NCI-H1105 (cell line): Measurements from ENCODE around the gene CORO2A.
"Not testable (repeated sequence)": the region's sequence is repeated elsewhere in the genome, so short reads cannot be mapped to it uniquely, and the experiment has no call there.

ENCODE experiments used
- DNase-seq: peaks from one replicate; lab custom pipeline; 2025; lab: John Stamatoyannopoulos, UW

Gene CORO2A

GRCh38 chr9:98191671-98192502, 550 bp downstream of the CORO2A start:
- no peak for DNase-seq

GRCh38 chr9:98191181-98191608, 1.2 kb downstream of the CORO2A start:
- DNase-seq = no peak

GRCh38 chr9:98190757-98191105, 1.7 kb downstream of the CORO2A start:
- DNase-seq = no peak

- DNase-seq = no peak
Observed at GRCh38 chr9:98189412-98189811, 3.0 kb downstream of the CORO2A start.

- DNase-seq = no peak
Observed at GRCh38 chr9:98187926-98188325, 4.5 kb downstream of the CORO2A start.

GRCh38 chr9:98186236-98186635, 6.2 kb downstream of the CORO2A start:
- DNase-seq = no peak

GRCh38 chr9:98185611-98186171, 6.7 kb downstream of the CORO2A start:
- no peak for DNase-seq

- DNase-seq = no peak
Observed at GRCh38 chr9:98185021-98185567, 7.3 kb downstream of the CORO2A start.

GRCh38 chr9:98184326-98184725, 8.1 kb downstream of the CORO2A start:
- no peak for DNase-seq

GRCh38 chr9:98182889-98183599, 9.4 kb downstream of the CORO2A start:
- DNase-seq = no peak

GRCh38 chr9:98182069-98182820, 10.2 kb downstream of the CORO2A start:
- DNase-seq = no peak

- no peak for DNase-seq
Observed at GRCh38 chr9:98181746-98182068, 10.7 kb downstream of the CORO2A start.

- DNase-seq = no peak
Observed at GRCh38 chr9:98180996-98181395, 11.4 kb downstream of the CORO2A start.

GRCh38 chr9:98178874-98179850, 13.3 kb downstream of the CORO2A start:
- DNase-seq = no peak

GRCh38 chr9:98176391-98177259, 15.8 kb downstream of the CORO2A start:
- no peak for DNase-seq

GRCh38 chr9:98175762-98176161, 16.7 kb downstream of the CORO2A start:
- DNase-seq = no peak

- DNase-seq = no peak
Observed at GRCh38 chr9:98175028-98175569, 17.3 kb downstream of the CORO2A start.

GRCh38 chr9:98174502-98174918, 17.9 kb downstream of the CORO2A start:
- not testable (repeated sequence) for DNase-seq

- no peak for DNase-seq
Observed at GRCh38 chr9:98173181-98173580, 19.3 kb downstream of the CORO2A start.

- DNase-seq = peak; percentile 81
Observed at GRCh38 chr9:98172604-98173003, 19.8 kb downstream of the CORO2A start.
